ENCODE results near the gene RBMX.

GRCh38 chrX:136910565-136911035, 30.1 kb upstream of the RBMX start:
- TF ChIP-seq CTCF (conservative IDR thresholded peaks at IDR 0.05; ENCODE audit: low read depth, low read length) (no peak), CEBPB (IDR thresholded peaks at IDR 0.05; ENCODE audit: low read depth, low read length) (no peak), RAD21 (IDR thresholded peaks at IDR 0.05; ENCODE audit: low read length) (no peak), MXI1 (IDR thresholded peaks at IDR 0.05; ENCODE audit: borderline replicate concordance, low read depth, low read length) (no peak)
